SK-N-SH (cell line): Measurements from ENCODE around the gene C16orf95. TPM values are rescaled to one million over a fixed set of nuclear protein-coding genes. Genes with fewer than 3 reads are reported as not detected.
A peak's percentile ranks its signal among the peaks of the same experiment; 100 is the strongest.

Experiments
- CTCF ChIA-PET: fragments of 300-600, 350-600 bp; formaldehyde crosslinking; extraction: SDS; loops from one replicate; lab custom pipeline; 2021; lab: Yijun Ruan, JAX
- POLR2A ChIA-PET: fragments of 350-600 bp; sonication (Branson Sonifier 250); formaldehyde crosslinking; extraction: SDS; loops from one replicate; lab custom pipeline; 2020; ENCODE audit warnings: antibody characterized with exemption, inconsistent platforms; lab: Yijun Ruan, JAX
- DNase-seq: peaks from one replicate; pipeline ENCODE4 v3.0.0; 2012
- H2AFZ ChIP-seq: fragments of 200-600 bp; sonication (generic); 2 replicates; pipeline ENCODE4 v1.8.1; 2016; ENCODE audit warnings: antibody characterized with exemption, mild to moderate bottlenecking, low read depth
- H3F3A ChIP-seq: fragments of 200-600 bp; sonication (generic); replicated peaks from 2 replicates; pipeline ENCODE3; 2016; ENCODE audit warnings: antibody characterized with exemption, mild to moderate bottlenecking; ENCODE audit not compliant: insufficient read depth
- H3K27ac ChIP-seq, 2 experiments: fragments of 200-500 bp in 1 of 2; fragments of 200-600 bp in 1 of 2; sonication (Bioruptor generic) in 1 of 2; sonication (generic), shearing (Covaris generic) in 1 of 2; 2 replicates each; pipeline versions ENCODE4 v1.5.1 to v1.6.1; 2014 to 2016; ENCODE audit warnings: low read depth in 2 of 2, inconsistent platforms in 1 of 2, low read length in 1 of 2, mild to moderate bottlenecking in 1 of 2, mixed read lengths in 1 of 2
- H3K27me3 ChIP-seq: fragments of 200-600 bp; sonication (generic), shearing (Covaris generic); 2 replicates; pipeline ENCODE4 v1.6.1; 2016; ENCODE audit warnings: mixed run types; ENCODE audit not compliant: insufficient read depth
- H3K36me3 ChIP-seq, 2 experiments: fragments of 200-500 bp in 1 of 2; fragments of 200-600 bp in 1 of 2; sonication (Bioruptor generic) in 1 of 2; sonication (generic) in 1 of 2; replicated peaks in 1 of 2; 2 replicates each; pipeline versions ENCODE3 to v1.5.1; 2014 to 2016; ENCODE audit warnings: low read length in 1 of 2, mild to moderate bottlenecking in 1 of 2; ENCODE audit not compliant: insufficient read depth in 2 of 2, control insufficient read depth in 1 of 2
- H3K4me1 ChIP-seq, 2 experiments: fragments of 200-500 bp in 1 of 2; fragments of 200-600 bp in 1 of 2; sonication (Bioruptor generic) in 1 of 2; sonication (generic), shearing (Covaris generic) in 1 of 2; 2 replicates each; pipeline versions ENCODE4 v1.5.1 to v1.6.1; 2014 to 2016; ENCODE audit warnings: low read depth in 1 of 2, low read length in 1 of 2, mixed run types in 1 of 2; ENCODE audit not compliant: insufficient read depth in 2 of 2, control insufficient read depth in 1 of 2
- H3K4me2 ChIP-seq: fragments of 200-600 bp; sonication (generic), shearing (Covaris generic); 2 replicates; pipeline ENCODE4 v1.6.1; 2017; ENCODE audit warnings: mixed run types
- H3K4me3 ChIP-seq, 2 experiments: fragments of 200-500 bp in 1 of 2; fragments of 200-600 bp in 1 of 2; sonication (Bioruptor generic) in 1 of 2; sonication (generic), shearing (Covaris generic) in 1 of 2; 2 replicates each; pipeline versions ENCODE4 v1.5.1 to v1.8.1; 2014 to 2016; ENCODE audit warnings: low read depth in 2 of 2, inconsistent platforms in 1 of 2, low read length in 1 of 2, mild to moderate bottlenecking in 1 of 2, mixed read lengths in 1 of 2, moderate library complexity in 1 of 2
- H3K79me2 ChIP-seq: fragments of 200-600 bp; sonication (generic); 2 replicates; pipeline ENCODE4 v1.8.1; 2017; ENCODE audit warnings: mild to moderate bottlenecking; ENCODE audit not compliant: insufficient read depth
- H3K9ac ChIP-seq: fragments of 200-600 bp; sonication (generic); 2 replicates; pipeline ENCODE4 v1.6.1; 2017; ENCODE audit warnings: mixed run types
- H3K9me2 ChIP-seq: fragments of 200-600 bp; sonication (generic); 2 replicates; pipeline ENCODE4 v1.6.1; 2017; ENCODE audit warnings: mixed run types
- H3K9me3 ChIP-seq: fragments of 200-600 bp; sonication (generic); 2 replicates; pipeline ENCODE4 v1.6.1; 2017; ENCODE audit warnings: mixed run types, mild to moderate bottlenecking, moderate library complexity
- H4K20me1 ChIP-seq: fragments of 200-600 bp; sonication (generic); 2 replicates; pipeline ENCODE4 v1.6.1; 2017; ENCODE audit warnings: mild to moderate bottlenecking, mixed run types; ENCODE audit not compliant: insufficient read depth
- CTCF ChIP-seq: fragments of 200-600 bp; sonication (generic); IDR thresholded peaks from 2 replicates; pipeline ENCODE4 v1.6.1; 2017; ENCODE audit warnings: antibody characterized with exemption, mild to moderate bottlenecking, moderate library complexity
- EZH2phosphoT487 ChIP-seq: fragments of 200-600 bp; sonication (generic); IDR thresholded peaks from 2 replicates; pipeline ENCODE4 v1.6.1; 2017; ENCODE audit warnings: low read depth, mixed run types, mild to moderate bottlenecking, antibody characterized with exemption, moderate library complexity, borderline replicate concordance
- MEF2A ChIP-seq: IDR thresholded peaks from 2 replicates; pipeline ENCODE4 v1.4.0; 2012; ENCODE audit warnings: low read depth, borderline replicate concordance
- RAD21 ChIP-seq: IDR thresholded peaks from 2 replicates; pipeline ENCODE4 v1.6.1; 2012; ENCODE audit warnings: mild to moderate bottlenecking, low read length
- RFX5 ChIP-seq: IDR thresholded peaks from 2 replicates; pipeline ENCODE4 v1.6.1; 2012; ENCODE audit warnings: mild to moderate bottlenecking, improper control_type of control experiment, low read length
- SIN3A ChIP-seq: IDR thresholded peaks from 2 replicates; pipeline ENCODE4 v1.6.1; 2012; ENCODE audit warnings: low read depth, mild to moderate bottlenecking, low read length, moderate library complexity, borderline replicate concordance
- SMC3 ChIP-seq: IDR thresholded peaks from 2 replicates; pipeline ENCODE4 v1.6.1; 2012; ENCODE audit warnings: low read depth, low read length, improper control_type of control experiment
- WGBS: methylation state at CpG from one replicate; pipeline ENCODE4 v1.1.6; 2017; ENCODE audit warnings: low lambda C conversion rate; 5-methylcytosine and 5-hydroxymethylcytosine counted together
- polyA plus RNA-seq, 3 experiments: library from polyadenylated mRNA; depleted of rRNA; stranded (reverse); fragments of >200 nt; gene quantifications; 2 replicates each; pipeline ENCODE4 v1.2.3, GENCODE V29; 2012
- TF ChIP-seq, protein P1 (sequence below): IDR thresholded peaks from 2 replicates; pipeline ENCODE4 v1.4.0; 2012; ENCODE audit warnings: low read depth
- TF ChIP-seq, protein P2 (sequence below): fragments of 150-350 bp; IDR thresholded peaks from 2 replicates; pipeline ENCODE4 v1.6.1; 2016; ENCODE audit warnings: mild to moderate bottlenecking, low read depth, low read length
- TF ChIP-seq, protein P3 (sequence below): IDR thresholded peaks from 2 replicates; pipeline ENCODE4 v1.4.0; 2012; ENCODE audit warnings: low read depth, borderline replicate concordance

Gene C16orf95
- polyA plus RNA-seq, 1 of the 3 experiments (the other 2 are of a cell fraction), result 5.0 TPM

DNA sequence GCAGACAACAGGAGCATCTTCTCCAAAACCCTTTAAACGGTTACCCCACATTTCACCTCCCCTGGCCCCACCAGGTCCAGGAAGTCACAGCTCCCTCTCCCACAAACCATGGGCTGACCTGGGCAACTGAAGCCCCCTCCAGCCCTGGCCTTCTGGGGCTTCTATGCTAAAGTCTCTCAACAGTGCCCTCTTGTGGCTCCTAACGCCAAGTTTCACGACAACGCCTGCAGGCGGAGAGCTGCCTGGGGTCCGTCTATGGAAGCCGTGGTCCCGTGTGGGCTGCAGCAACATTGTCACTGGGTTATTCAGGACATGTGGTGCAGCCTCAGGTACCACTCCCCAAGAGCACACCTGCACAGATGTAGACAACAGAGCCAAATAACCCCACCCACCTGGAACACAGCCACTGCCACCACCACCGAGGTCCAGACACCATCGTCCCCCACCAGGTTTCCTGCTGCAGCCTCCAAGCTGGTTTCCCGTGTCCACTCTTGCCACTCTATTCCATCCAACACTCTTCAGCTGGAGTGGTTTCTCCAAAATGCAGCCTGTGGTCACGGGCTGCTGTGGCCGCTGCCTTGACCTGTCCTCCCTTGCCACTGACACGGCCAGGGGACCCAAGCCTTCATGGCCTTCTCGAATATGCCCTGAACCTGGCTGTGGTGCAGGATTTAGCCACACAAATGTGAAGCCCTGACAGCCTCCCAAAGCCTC, 19.1 kb downstream of the C16orf95 start:
- CTCF ChIA-PET, result interaction anchor here (0.6 to 1.6 kb wide), 11 partner anchors 12 to 733 kb away, joined by 3 to 6 read pairs (median 4); no protein-coding TSS in a partner anchor
- WGBS, result 55% methylated on average over 15 of the region's 15 CpGs

More for the DNA sequence above, 19.1 kb downstream of the C16orf95 start:
- TF ChIP-seq MEF2A, result no peak
- TF ChIP-seq EZH2phosphoT487, result no peak
- TF ChIP-seq, protein P1, sequence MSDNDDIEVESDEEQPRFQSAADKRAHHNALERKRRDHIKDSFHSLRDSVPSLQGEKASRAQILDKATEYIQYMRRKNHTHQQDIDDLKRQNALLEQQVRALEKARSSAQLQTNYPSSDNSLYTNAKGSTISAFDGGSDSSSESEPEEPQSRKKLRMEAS, result no peak
- no peak for TF ChIP-seq SIN3A
- TF ChIP-seq RAD21, result no peak
- no peak for TF ChIP-seq RFX5
- TF ChIP-seq CTCF, result peak; percentile 62
- TF ChIP-seq, protein P2, sequence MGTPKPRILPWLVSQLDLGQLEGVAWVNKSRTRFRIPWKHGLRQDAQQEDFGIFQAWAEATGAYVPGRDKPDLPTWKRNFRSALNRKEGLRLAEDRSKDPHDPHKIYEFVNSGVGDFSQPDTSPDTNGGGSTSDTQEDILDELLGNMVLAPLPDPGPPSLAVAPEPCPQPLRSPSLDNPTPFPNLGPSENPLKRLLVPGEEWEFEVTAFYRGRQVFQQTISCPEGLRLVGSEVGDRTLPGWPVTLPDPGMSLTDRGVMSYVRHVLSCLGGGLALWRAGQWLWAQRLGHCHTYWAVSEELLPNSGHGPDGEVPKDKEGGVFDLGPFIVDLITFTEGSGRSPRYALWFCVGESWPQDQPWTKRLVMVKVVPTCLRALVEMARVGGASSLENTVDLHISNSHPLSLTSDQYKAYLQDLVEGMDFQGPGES, result no peak
- TF ChIP-seq, protein P3, sequence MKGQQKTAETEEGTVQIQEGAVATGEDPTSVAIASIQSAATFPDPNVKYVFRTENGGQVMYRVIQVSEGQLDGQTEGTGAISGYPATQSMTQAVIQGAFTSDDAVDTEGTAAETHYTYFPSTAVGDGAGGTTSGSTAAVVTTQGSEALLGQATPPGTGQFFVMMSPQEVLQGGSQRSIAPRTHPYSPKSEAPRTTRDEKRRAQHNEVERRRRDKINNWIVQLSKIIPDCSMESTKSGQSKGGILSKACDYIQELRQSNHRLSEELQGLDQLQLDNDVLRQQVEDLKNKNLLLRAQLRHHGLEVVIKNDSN, result no peak
- peak; percentile 16; the same call in 1 of the 2 replicates for TF ChIP-seq SMC3
- Histone ChIP-seq H3K9me3 (no peaks in the 10 kb centered on the region), H3K27me3 (no peaks in the 10 kb centered on the region), H3K79me2 (no peaks in the 10 kb centered on the region), H4K20me1 (no peaks in the 10 kb centered on the region), H3K27ac (no peak overlapping the region), H3K9me2 (no peaks in the 10 kb centered on the region), H3K36me3 (no peaks in the 10 kb centered on the region), H3K4me1 (no peaks in the 10 kb centered on the region), H3F3A (no peaks in the 10 kb centered on the region), H2AFZ (no peak overlapping the region), H3K4me3 (no peak overlapping the region; a peak in 1 of 4 replicates), H3K9ac (no peak overlapping the region), H3K4me2 (no peak overlapping the region)
- POLR2A ChIA-PET, result no interaction called here
- peak; percentile 73 for DNase-seq
